Neural progenitor cell (in vitro differentiated cells): ENCODE results near the gene SRRD. TPM values are rescaled to one million over a fixed set of nuclear protein-coding genes. Genes with fewer than 3 reads are reported as not detected.

Experiments
- DNase-seq: peaks from one replicate; pipeline ENCODE4 v3.0.0-alpha.2; 2016; ENCODE audit warnings: low spot score
- H2AFZ ChIP-seq: fragments of 200-600 bp; sonication (generic); replicated peaks from 2 replicates; pipeline ENCODE4 v1.6.1; 2016; ENCODE audit warnings: antibody characterized with exemption
- H3F3A ChIP-seq: fragments of 200-600 bp; sonication (generic); 2 replicates; pipeline ENCODE4 v1.6.1; 2016; ENCODE audit warnings: antibody characterized with exemption, low read depth
- H3K27ac ChIP-seq: fragments of 200-600 bp; sonication (generic); 2 replicates; pipeline ENCODE4 v1.5.1; 2016; ENCODE audit warnings: mild to moderate bottlenecking
- H3K27me3 ChIP-seq: fragments of 200-600 bp; sonication (generic); 2 replicates; pipeline ENCODE4 v1.6.1; 2016; ENCODE audit warnings: mild to moderate bottlenecking, moderate library complexity
- H3K36me3 ChIP-seq: fragments of 200-600 bp; sonication (generic); 2 replicates; pipeline ENCODE4 v1.5.1; 2016
- H3K4me1 ChIP-seq: fragments of 200-600 bp; sonication (generic); 2 replicates; pipeline ENCODE4 v1.6.1; 2016; ENCODE audit warnings: mixed run types
- H3K4me2 ChIP-seq: fragments of 200-600 bp; sonication (generic); 2 replicates; pipeline ENCODE4 v1.6.1; 2016
- H3K4me3 ChIP-seq: fragments of 200-600 bp; sonication (generic); 2 replicates; pipeline ENCODE4 v1.5.1; 2016
- H3K79me2 ChIP-seq: fragments of 200-600 bp; sonication (generic); 2 replicates; pipeline ENCODE4 v1.6.1; 2016; ENCODE audit warnings: low read depth
- H3K9ac ChIP-seq: fragments of 200-600 bp; sonication (generic); 2 replicates; pipeline ENCODE4 v1.6.1; 2016
- H3K9me3 ChIP-seq: fragments of 200-600 bp; sonication (generic); 2 replicates; pipeline ENCODE4 v1.5.1; 2016; ENCODE audit warnings: low read depth
- H4K20me1 ChIP-seq: fragments of 200-600 bp; sonication (generic); 2 replicates; pipeline ENCODE4 v1.6.1; 2016; ENCODE audit warnings: low read depth
- H3K27ac Mint-ChIP-seq: 3 replicates; pipeline ENCODE4 v1.8.0; 2021; ENCODE audit warnings: mixed read lengths
- H3K27me3 Mint-ChIP-seq: 2 replicates; pipeline ENCODE4 v1.8.0; 2022; ENCODE audit warnings: low read depth, mild to moderate bottlenecking, inconsistent platforms, moderate library complexity, mixed read lengths; ENCODE audit not compliant: insufficient read depth
- H3K36me3 Mint-ChIP-seq: 3 replicates; pipeline ENCODE4 v1.8.0; 2021; ENCODE audit warnings: mixed read lengths
- H3K4me1 Mint-ChIP-seq: 3 replicates; pipeline ENCODE4 v1.8.0; 2021; ENCODE audit warnings: mixed read lengths
- H3K4me3 Mint-ChIP-seq: 3 replicates; pipeline ENCODE4 v1.8.0; 2021; ENCODE audit warnings: mild to moderate bottlenecking, moderate library complexity, mixed read lengths
- H3K9me3 Mint-ChIP-seq: 3 replicates; pipeline ENCODE4 v1.8.0; 2020; ENCODE audit warnings: mixed read lengths
- CTCF ChIP-seq: fragments of 200-600 bp; sonication (generic); IDR thresholded peaks from 2 replicates; pipeline ENCODE4 v1.5.1; 2017; ENCODE audit warnings: antibody characterized with exemption, mild to moderate bottlenecking
- EZH2 ChIP-seq: fragments of 200-600 bp; sonication (generic); IDR thresholded peaks from 2 replicates; pipeline ENCODE4 v1.6.1; 2017; ENCODE audit warnings: antibody characterized with exemption, mild to moderate bottlenecking, moderate library complexity
- EZH2phosphoT487 ChIP-seq: fragments of 200-600 bp; sonication (generic); IDR thresholded peaks from 2 replicates; pipeline ENCODE4 v1.6.1; 2017; ENCODE audit warnings: antibody characterized with exemption
- total RNA-seq: library from RNA; depleted of rRNA; stranded (reverse); fragments of >200 nt; gene quantifications from 2 replicates; pipeline ENCODE4 v1.2.3, GENCODE V29; 2015; ENCODE audit warnings: low replicate concordance

SRRD gene
- total RNA-seq, 1 donor from 2014 or later: 36.0 TPM

GRCh38 chr22:26536056-26536761 is 52.5 kb downstream of the SRRD start:
- Mint-ChIP-seq H3K9me3 (no peaks in the 10 kb centered on the region), H3K27ac (no peak overlapping the region), H3K4me3 (no peak overlapping the region), H3K27me3 (peaks cover 2% of the 10 kb centered on the region), H3K36me3 (peaks cover 8% of the 10 kb centered on the region), H3K4me1 (no peaks in the 10 kb centered on the region)
- H3K9me3 ChIP-seq: no peaks in the 10 kb centered on the region
- no peak overlapping the region for H3K4me2 ChIP-seq
- no peak overlapping the region for H2AFZ ChIP-seq
- H3F3A ChIP-seq: no peaks in the 10 kb centered on the region
- H3K4me1 ChIP-seq: no peaks in the 10 kb centered on the region
- no peak overlapping the region for H3K9ac ChIP-seq
- H4K20me1 ChIP-seq: no peaks in the 10 kb centered on the region
- H3K79me2 ChIP-seq: no peaks in the 10 kb centered on the region
- DNase-seq: no peak
- no peak overlapping the region for H3K27ac ChIP-seq
- no peaks in the 10 kb centered on the region for H3K27me3 ChIP-seq
- H3K36me3 ChIP-seq: no peaks in the 10 kb centered on the region
- TF ChIP-seq EZH2phosphoT487 (no peak), CTCF (no peak), EZH2 (no peak)
- no peak overlapping the region for H3K4me3 ChIP-seq

GRCh38 chr22:26536762-26537134 is 53.1 kb downstream of the SRRD start:
- no peaks in the 10 kb centered on the region for H3K4me1 ChIP-seq
- H3K79me2 ChIP-seq: no peaks in the 10 kb centered on the region
- Mint-ChIP-seq H3K36me3 (peaks cover 8% of the 10 kb centered on the region), H3K4me3 (no peak overlapping the region), H3K9me3 (no peaks in the 10 kb centered on the region), H3K27ac (no peak overlapping the region), H3K27me3 (peaks cover 2% of the 10 kb centered on the region), H3K4me1 (no peaks in the 10 kb centered on the region)
- no peaks in the 10 kb centered on the region for H3F3A ChIP-seq
- no peak overlapping the region for H2AFZ ChIP-seq
- H4K20me1 ChIP-seq: no peaks in the 10 kb centered on the region
- DNase-seq: no peak
- no peak overlapping the region for H3K27ac ChIP-seq
- no peak overlapping the region for H3K9ac ChIP-seq
- no peak overlapping the region for H3K4me3 ChIP-seq
- H3K9me3 ChIP-seq: no peaks in the 10 kb centered on the region
- no peak overlapping the region for H3K4me2 ChIP-seq
- no peaks in the 10 kb centered on the region for H3K27me3 ChIP-seq
- no peaks in the 10 kb centered on the region for H3K36me3 ChIP-seq
- no peak for TF ChIP-seq EZH2
- TF ChIP-seq EZH2phosphoT487: no peak
- no peak for TF ChIP-seq CTCF

- DNase-seq: no peak
- Mint-ChIP-seq H3K4me1 (no peaks in the 10 kb centered on the region), H3K27me3 (no peaks in the 10 kb centered on the region), H3K9me3 (no peaks in the 10 kb centered on the region), H3K4me3 (no peak overlapping the region), H3K27ac (no peak overlapping the region), H3K36me3 (peaks cover 5% of the 10 kb centered on the region)
- no peak overlapping the region for H3K4me2 ChIP-seq
- H3K9ac ChIP-seq: no peak overlapping the region
- TF ChIP-seq CTCF (no peak), EZH2 (no peak), EZH2phosphoT487 (no peak)
- H2AFZ ChIP-seq: no peak overlapping the region
- no peaks in the 10 kb centered on the region for H3K9me3 ChIP-seq
- H3K4me3 ChIP-seq: no peak overlapping the region
- H4K20me1 ChIP-seq: peaks cover 8% of the 10 kb centered on the region
- peaks cover 3% of the 10 kb centered on the region for H3K79me2 ChIP-seq
- H3K27me3 ChIP-seq: no peaks in the 10 kb centered on the region
- no peaks in the 10 kb centered on the region for H3K4me1 ChIP-seq
- H3K27ac ChIP-seq: no peak overlapping the region
- H3F3A ChIP-seq: no peaks in the 10 kb centered on the region
- no peaks in the 10 kb centered on the region for H3K36me3 ChIP-seq
These were observed 56.4 kb downstream of the SRRD start for GRCh38 chr22:26540119-26540518.
